Memory B cell (primary cell): ENCODE data around the gene YPEL1.
"Not testable (repeated sequence)": the region's sequence is repeated elsewhere in the genome, so short reads cannot be mapped to it uniquely, and the experiment has no call there.

Experiments
- ATAC-seq: fragments of 150-1000 bp; cut with Tn5 transposase; 2 replicates; pipeline ENCODE4 v1.10.0; 2021; ENCODE audit warnings: low read depth, mild to moderate bottlenecking, moderate library complexity
- DNase-seq, 2 donors: peaks; one replicate each; pipeline ENCODE4 v3.0.0; 2022; ENCODE audit warnings: low spot score in 2 of 2
- H3K27ac Mint-ChIP-seq: one replicate; pipeline ENCODE4 v1.8.0; 2022; ENCODE audit warnings: mild to moderate bottlenecking, moderate library complexity, mixed read lengths
- H3K27me3 Mint-ChIP-seq: one replicate; pipeline ENCODE4 v1.8.0; 2022; ENCODE audit warnings: mixed read lengths
- H3K36me3 Mint-ChIP-seq: one replicate; pipeline ENCODE4 v1.8.0; 2022; ENCODE audit warnings: mild to moderate bottlenecking, mixed read lengths
- H3K4me1 Mint-ChIP-seq: one replicate; pipeline ENCODE4 v1.8.0; 2022; ENCODE audit warnings: mixed read lengths
- H3K4me3 Mint-ChIP-seq: one replicate; pipeline ENCODE4 v1.8.0; 2022; ENCODE audit warnings: mild to moderate bottlenecking, moderate library complexity, mixed read lengths
- H3K9me3 Mint-ChIP-seq: one replicate; pipeline ENCODE4 v1.8.0; 2022; ENCODE audit warnings: mixed read lengths

YPEL1 gene

GRCh38 chr22:21760640-21761039 is 25.0 kb upstream of the YPEL1 start:
- no peak overlapping the region for H3K27ac Mint-ChIP-seq
- no peak for DNase-seq
- H3K4me3 Mint-ChIP-seq, result no peak overlapping the region
- H3K36me3 Mint-ChIP-seq, result peaks cover 35% of the 10 kb centered on the region
- no peaks in the 10 kb centered on the region for H3K9me3 Mint-ChIP-seq
- ATAC-seq, result no peak
- H3K27me3 Mint-ChIP-seq, result no peaks in the 10 kb centered on the region
- peaks cover 7% of the 10 kb centered on the region for H3K4me1 Mint-ChIP-seq

DNA sequence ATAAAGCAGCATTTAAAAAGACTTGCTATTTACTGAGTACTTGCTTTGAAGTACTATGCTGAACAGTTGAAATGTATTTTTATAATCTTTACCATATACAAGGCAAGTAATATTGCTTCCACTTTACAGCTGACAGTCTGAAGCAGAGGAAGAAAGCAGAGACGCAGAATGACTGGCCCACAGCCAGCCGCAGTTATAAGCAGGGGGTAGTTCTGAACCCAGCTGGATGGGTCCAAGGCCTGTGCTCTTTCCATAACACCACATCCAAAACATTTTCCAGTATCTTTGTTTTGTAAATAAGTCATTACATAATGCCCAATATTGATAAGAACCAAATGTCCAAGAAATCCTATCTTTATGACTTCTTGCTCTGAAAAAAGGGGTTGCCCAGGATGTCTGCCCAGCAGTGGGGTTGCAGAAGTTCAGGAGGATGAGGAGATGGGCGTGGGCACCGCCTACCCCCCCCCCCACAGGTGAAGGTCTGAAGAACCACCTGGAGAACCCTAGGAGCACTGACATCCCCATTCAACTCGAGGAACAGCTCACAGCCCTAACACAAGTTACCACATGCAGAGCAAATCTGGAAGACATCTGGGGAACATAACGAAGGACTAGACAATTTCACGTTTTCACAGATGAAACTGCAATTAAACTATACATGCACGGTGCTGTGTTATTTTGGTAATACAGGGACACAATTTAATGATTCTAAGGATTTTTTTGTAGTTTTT is 24.2 kb upstream of the YPEL1 start:
- H3K27ac Mint-ChIP-seq, result no peak overlapping the region
- H3K4me1 Mint-ChIP-seq, result peaks cover 11% of the 10 kb centered on the region
- H3K27me3 Mint-ChIP-seq, result no peaks in the 10 kb centered on the region
- H3K4me3 Mint-ChIP-seq, result no peak overlapping the region
- peaks cover 29% of the 10 kb centered on the region for H3K36me3 Mint-ChIP-seq
- DNase-seq (no peak), ATAC-seq (no peak)
- H3K9me3 Mint-ChIP-seq, result no peaks in the 10 kb centered on the region

GRCh38 chr22:21759093-21759492 is 23.5 kb upstream of the YPEL1 start:
- no peak for ATAC-seq
- H3K9me3 Mint-ChIP-seq, result no peaks in the 10 kb centered on the region
- H3K4me1 Mint-ChIP-seq, result peaks cover 19% of the 10 kb centered on the region
- H3K4me3 Mint-ChIP-seq, result no peak overlapping the region
- no peaks in the 10 kb centered on the region for H3K27me3 Mint-ChIP-seq
- peaks cover 27% of the 10 kb centered on the region for H3K36me3 Mint-ChIP-seq
- no peak overlapping the region for H3K27ac Mint-ChIP-seq
- no peak for DNase-seq

GRCh38 chr22:21758091-21758864 is 22.7 kb upstream of the YPEL1 start:
- Mint-ChIP-seq H3K27me3 (no peaks in the 10 kb centered on the region), H3K27ac (no peak overlapping the region), H3K36me3 (peaks cover 25% of the 10 kb centered on the region), H3K4me1 (peaks cover 19% of the 10 kb centered on the region), H3K4me3 (no peak overlapping the region), H3K9me3 (no peaks in the 10 kb centered on the region)
- DNase-seq, result no peak
- no peak for ATAC-seq

DNA sequence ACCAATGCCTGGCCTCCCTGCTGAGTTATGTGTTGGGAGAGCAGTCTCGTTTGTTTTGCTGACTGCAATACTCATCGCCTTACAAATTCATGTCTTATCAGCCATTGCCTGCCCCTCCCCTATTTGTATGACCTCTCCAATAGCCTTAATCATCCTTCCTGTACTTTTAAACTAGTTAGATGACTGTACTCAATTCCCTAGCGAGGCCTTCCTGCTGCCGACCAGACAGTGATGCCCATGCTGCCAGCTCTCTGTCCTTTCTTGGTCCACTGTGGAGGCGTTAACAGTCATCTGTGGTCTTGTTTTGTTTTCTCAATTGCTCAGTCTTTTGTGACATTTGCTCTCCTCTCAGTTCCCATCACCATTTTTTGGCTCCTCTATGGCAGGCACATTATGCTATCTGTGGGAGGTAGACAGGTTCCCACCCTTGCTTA is 20.3 kb upstream of the YPEL1 start:
- H3K9me3 Mint-ChIP-seq, result no peaks in the 10 kb centered on the region
- no peak for DNase-seq
- peaks cover 19% of the 10 kb centered on the region for H3K4me1 Mint-ChIP-seq
- no peak overlapping the region for H3K27ac Mint-ChIP-seq
- H3K27me3 Mint-ChIP-seq, result no peaks in the 10 kb centered on the region
- H3K4me3 Mint-ChIP-seq, result no peak overlapping the region
- H3K36me3 Mint-ChIP-seq, result peaks cover 20% of the 10 kb centered on the region
- ATAC-seq, result no peak

DNA sequence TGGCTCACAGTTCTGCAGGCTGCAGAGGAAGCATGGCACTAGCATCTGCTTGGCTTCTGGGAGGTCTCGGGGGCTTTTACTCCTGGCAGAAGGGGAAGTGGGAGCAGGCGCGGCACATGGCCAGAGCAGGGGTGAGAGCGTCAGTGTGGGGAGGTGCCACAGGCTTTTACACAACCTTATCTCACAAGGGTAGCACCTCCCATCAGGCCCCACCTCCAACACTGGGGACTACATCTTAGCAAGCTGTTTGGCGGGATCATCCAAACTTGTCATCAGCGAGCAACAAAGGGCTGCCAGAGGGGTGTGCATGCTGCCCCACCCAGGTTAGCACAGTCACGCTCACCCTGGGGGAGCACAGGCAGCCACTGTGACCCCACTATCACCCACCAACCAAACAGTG is 18.9 kb upstream of the YPEL1 start:
- Mint-ChIP-seq H3K36me3 (peaks cover 20% of the 10 kb centered on the region), H3K4me3 (no peak overlapping the region), H3K27me3 (no peaks in the 10 kb centered on the region), H3K9me3 (no peaks in the 10 kb centered on the region), H3K27ac (no peak overlapping the region), H3K4me1 (peaks cover 19% of the 10 kb centered on the region)
- ATAC-seq, result peak; percentile 97
- peak; percentile 29 to 30 for DNase-seq

- H3K27me3 Mint-ChIP-seq, result no peaks in the 10 kb centered on the region
- no peak for DNase-seq
- no peak for ATAC-seq
- H3K36me3 Mint-ChIP-seq, result peaks cover 14% of the 10 kb centered on the region
- H3K4me1 Mint-ChIP-seq, result peaks cover 19% of the 10 kb centered on the region
- H3K4me3 Mint-ChIP-seq, result no peak overlapping the region
- H3K9me3 Mint-ChIP-seq, result no peaks in the 10 kb centered on the region
- H3K27ac Mint-ChIP-seq, result no peak overlapping the region
These were observed 17.9 kb upstream of the YPEL1 start for GRCh38 chr22:21753374-21754111.

DNA sequence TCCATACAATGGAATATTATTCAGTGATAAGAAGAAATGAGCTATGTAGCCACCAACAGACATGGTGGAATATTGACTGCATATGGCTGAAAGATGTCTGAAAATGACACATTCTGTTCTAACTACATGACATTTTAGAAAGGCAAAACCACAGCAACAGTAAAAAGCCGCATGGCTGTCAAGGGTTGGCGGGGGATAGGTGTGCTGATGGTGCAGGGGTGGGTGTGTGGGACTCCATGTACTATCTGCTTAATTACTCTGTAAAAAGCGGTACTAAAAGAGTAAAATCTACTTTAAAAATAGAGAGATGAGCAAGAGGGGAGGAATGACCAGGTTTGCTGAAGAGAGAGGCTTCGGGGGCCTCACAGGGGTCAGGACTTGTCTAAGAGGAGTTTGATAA is 16.7 kb upstream of the YPEL1 start:
- H3K4me1 Mint-ChIP-seq, result peaks cover 18% of the 10 kb centered on the region
- H3K27ac Mint-ChIP-seq, result peak overlapping the region; percentile 67
- no peaks in the 10 kb centered on the region for H3K9me3 Mint-ChIP-seq
- no peaks in the 10 kb centered on the region for H3K27me3 Mint-ChIP-seq
- DNase-seq, result no peak
- peaks cover 8% of the 10 kb centered on the region for H3K36me3 Mint-ChIP-seq
- H3K4me3 Mint-ChIP-seq, result no peak overlapping the region
- no peak for ATAC-seq

DNA sequence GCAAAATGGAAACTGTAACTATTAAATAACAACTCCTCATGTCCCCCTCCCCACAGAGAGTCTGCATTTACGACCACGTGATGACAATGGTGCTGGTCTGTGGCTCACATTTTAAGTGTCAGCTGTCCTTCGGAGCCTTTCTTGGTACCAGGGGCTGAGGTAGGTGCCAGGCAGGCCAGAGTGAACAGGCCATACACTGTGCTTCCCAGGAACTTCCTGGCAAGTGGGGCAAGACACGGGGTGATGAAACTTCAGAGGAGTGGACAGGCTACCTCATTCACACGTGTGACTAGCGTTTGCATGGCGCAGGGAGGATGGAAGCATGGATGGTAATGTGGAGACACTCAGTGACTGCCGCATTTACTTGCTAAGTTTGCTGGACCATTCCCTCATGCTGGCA is 10.4 kb upstream of the YPEL1 start:
- DNase-seq, result no peak
- Mint-ChIP-seq H3K36me3 (no peaks in the 10 kb centered on the region), H3K4me1 (no peaks in the 10 kb centered on the region), H3K9me3 (no peaks in the 10 kb centered on the region), H3K27ac (no peak overlapping the region), H3K4me3 (no peak overlapping the region), H3K27me3 (no peaks in the 10 kb centered on the region)
- no peak for ATAC-seq

- not testable (repeated sequence) for DNase-seq, H3K9me3 Mint-ChIP-seq, H3K27me3 Mint-ChIP-seq, H3K27ac Mint-ChIP-seq, ATAC-seq, H3K36me3 Mint-ChIP-seq, H3K4me1 Mint-ChIP-seq, H3K4me3 Mint-ChIP-seq
These were observed 9.3 kb upstream of the YPEL1 start for GRCh38 chr22:21744917-21745316.

DNA sequence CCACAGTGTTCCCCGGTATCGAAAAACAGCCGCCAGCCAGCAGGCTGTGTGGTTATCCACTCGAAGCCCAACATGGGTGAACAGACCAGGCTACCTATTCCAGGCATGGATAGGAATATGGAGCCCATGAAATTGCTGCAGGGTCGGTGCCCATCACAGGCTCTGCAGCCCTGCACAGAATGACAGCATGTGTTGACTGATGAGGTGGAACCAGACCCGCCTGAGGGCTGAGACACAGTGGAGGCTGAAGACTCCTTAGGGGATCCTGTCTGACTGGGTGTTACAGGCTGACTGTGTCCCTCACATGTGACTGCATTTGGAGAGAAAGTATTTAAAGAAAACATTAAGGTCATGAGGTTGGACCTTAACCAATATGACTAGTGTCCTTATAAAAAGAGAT is 6.2 kb upstream of the YPEL1 start:
- H3K9me3 Mint-ChIP-seq, result no peaks in the 10 kb centered on the region
- DNase-seq (no peak), ATAC-seq (no peak)
- peak overlapping the region; percentile 29 for H3K27ac Mint-ChIP-seq
- no peak overlapping the region for H3K4me3 Mint-ChIP-seq
- H3K27me3 Mint-ChIP-seq, result no peaks in the 10 kb centered on the region
- no peaks in the 10 kb centered on the region for H3K36me3 Mint-ChIP-seq
- peaks cover 5% of the 10 kb centered on the region for H3K4me1 Mint-ChIP-seq

DNA sequence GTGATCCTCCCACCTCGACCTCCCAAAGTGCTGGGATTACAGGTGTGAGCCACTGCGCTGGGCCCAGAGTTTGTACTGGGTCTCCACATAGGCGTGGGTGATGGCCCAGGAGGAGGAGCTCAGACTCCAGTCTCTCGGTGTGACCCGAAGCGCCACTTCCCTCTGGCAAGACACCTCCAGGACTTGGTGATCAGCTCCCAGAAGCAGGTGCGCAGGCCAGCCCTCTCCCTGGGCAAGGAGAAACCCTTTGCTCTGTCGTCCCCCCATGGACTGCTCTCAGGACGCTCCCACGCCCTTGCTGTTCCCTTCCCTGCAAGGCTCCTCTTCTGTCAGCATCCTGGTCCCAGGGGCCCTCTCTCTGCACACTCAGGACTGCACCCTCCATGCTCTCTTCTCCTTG is 5.5 kb upstream of the YPEL1 start:
- no peaks in the 10 kb centered on the region for H3K27me3 Mint-ChIP-seq
- H3K4me3 Mint-ChIP-seq, result no peak overlapping the region
- no peaks in the 10 kb centered on the region for H3K9me3 Mint-ChIP-seq
- H3K36me3 Mint-ChIP-seq, result no peaks in the 10 kb centered on the region
- DNase-seq (no peak), ATAC-seq (no peak)
- H3K27ac Mint-ChIP-seq, result no peak overlapping the region
- peaks cover 7% of the 10 kb centered on the region for H3K4me1 Mint-ChIP-seq

DNA sequence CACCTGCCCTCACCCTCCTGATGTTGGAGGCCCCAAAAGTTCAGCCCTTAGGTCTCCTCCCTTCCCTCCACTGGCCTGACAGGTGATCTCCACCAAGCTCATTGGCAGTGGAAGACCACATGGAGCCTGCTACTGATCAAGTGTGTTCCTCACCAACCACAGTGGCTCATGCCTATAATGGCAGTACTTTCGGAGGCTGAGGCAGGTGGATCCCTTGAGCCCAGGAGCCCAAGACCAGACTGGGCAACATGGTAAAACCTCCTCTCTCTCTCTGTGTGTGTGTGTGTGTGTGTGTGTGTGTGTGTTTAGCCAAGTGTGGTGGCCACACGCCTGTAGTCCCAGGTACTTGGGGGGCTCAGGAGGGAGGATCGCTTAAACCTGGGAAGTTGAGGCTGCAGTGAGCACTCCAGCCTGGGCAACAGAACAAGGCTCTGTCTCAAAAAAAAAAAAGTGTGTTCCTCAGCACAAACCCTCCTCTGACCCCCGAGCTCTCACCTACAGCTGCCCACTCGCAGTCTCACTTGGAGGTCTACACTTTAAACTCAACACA is 4.3 kb upstream of the YPEL1 start:
- Mint-ChIP-seq H3K9me3 (no peaks in the 10 kb centered on the region), H3K4me3 (no peak overlapping the region), H3K27ac (no peak overlapping the region), H3K27me3 (no peaks in the 10 kb centered on the region), H3K4me1 (peaks cover 7% of the 10 kb centered on the region), H3K36me3 (no peaks in the 10 kb centered on the region)
- DNase-seq (no peak), ATAC-seq (no peak)

DNA sequence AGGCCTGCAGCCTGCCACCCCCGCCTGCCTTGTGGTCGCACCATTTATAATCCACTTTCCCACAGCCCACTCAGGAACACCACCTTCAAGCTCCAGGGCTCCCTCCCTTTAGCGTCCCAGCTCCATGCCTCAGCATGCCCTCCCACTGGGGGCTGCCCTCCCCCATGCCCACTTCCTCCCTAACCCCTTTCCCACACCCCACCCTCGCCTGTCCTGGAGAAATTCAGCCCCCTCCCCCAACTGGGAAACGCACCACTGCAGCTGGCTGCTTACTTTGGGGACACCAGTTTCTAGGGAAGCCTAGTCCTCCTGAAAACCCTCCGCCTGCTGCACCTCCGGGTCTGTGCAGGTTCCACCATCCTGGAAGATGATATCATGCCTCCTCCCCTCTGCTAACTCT is 3.4 kb upstream of the YPEL1 start:
- H3K4me1 Mint-ChIP-seq, result peaks cover 9% of the 10 kb centered on the region
- H3K27ac Mint-ChIP-seq, result no peak overlapping the region
- ATAC-seq, result no peak
- H3K36me3 Mint-ChIP-seq, result no peaks in the 10 kb centered on the region
- H3K9me3 Mint-ChIP-seq, result no peaks in the 10 kb centered on the region
- no peak overlapping the region for H3K4me3 Mint-ChIP-seq
- no peaks in the 10 kb centered on the region for H3K27me3 Mint-ChIP-seq
- DNase-seq, result no peak
